ENCODE data around the gene TUT4.

TUT4 gene

DNA sequence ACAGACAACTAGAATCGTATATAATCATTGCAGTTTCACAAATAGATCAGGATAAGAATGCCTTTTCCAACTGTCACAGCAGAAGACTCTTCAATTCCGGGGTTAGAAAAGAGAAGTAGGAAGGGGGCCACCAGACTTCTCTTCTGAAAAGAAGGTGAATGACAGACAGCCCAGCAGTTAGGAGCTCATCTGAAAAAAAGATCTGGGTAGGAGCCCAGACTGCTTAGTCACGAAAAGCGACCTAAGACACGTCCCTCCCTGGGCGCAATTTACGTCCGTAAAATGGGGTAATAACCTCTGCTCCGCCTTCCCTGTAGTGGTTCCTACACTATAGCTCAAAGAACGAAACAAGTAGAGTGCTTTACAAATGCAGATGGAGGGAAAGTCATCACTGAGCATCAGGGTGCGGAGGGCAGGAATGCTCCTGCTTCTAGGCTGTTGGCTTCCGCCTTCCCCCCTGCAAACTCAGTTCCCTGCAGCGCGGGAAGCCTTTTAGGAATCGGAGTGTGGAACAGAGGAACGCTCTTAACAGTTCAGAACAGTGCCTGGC, 149.3 kb downstream of the TUT4 start:
- DNase-seq (ENCODE audit: low read depth) = peak; percentile 23

DNA sequence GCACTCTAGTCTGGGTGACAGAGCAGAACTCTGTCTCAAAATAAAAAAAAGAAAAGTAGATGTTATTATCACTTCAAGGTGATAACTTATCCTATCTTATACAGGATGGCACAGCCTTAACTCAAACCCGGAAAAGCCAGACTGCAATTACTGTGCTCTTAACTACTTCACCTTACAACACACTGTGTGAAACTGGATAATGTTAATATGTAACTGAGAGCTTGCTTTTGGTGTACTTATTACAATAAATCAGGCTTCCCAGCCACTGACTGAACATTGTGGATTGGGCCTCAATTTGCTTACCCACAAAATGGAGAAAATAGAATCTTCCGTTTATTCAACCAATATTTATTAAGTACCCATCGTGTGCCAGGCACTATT, 150.0 kb downstream of the TUT4 start:
- DNase-seq (ENCODE audit: low read depth) = no peak

DNA sequence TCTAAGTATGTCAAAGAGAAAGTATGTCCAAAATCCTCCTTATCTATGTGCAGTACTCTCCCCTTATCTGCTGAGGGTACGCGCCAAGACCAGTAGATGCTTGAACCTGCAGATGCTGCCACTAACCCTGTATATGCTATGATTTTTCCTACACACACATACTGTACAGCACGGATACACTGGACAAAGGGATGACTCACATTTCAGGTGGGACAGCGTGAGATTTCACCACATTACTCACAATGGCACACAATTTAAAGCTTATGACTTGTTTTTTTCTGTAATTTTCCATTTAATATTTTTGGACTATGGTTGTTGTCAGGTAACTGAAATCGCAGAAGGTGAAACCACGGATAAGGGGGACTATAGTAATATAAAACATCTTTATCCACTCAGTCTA, 152.8 kb downstream of the TUT4 start:
- no peak for DNase-seq (ENCODE audit: low read depth)

DNA sequence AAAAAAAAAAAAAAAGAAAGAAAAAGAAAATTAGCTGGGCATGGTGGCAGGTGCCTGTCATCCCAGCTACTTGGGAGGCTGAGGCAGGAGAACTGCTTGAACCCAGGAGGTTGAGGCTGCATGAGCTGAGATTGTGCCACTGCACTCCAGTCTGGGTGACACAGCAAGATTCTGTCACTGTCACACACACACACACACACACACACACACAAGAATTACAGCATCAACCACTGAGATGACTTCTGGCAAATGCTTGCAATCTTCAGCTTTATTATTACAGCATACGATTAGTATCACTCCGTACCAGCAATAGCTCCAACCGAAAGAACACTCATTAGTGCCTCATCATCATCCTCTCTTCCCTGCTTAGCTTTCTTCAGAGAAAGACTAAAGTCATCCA, 153.3 kb downstream of the TUT4 start:
- no peak for DNase-seq (ENCODE audit: low read depth)

DNA sequence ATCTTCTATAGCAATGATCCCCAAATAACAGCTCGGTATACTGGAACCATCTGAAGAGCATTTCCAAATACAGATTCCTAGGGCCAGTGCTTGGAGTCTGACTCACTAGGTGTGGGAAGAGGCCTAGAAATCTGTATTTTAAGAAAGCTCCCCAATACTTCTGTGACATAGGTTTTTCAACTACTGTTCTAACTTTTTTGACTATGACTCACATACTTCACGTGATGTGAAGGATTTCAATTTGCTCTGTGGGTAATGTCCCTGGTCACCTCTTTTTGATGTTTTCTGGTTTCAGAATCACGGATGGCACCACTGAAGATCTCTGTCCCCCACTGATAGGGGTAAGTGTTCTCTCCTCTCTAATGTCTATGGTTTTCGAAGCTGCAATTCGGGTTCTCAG, 159.7 kb downstream of the TUT4 start:
- no peak for DNase-seq (ENCODE audit: low read depth)

DNA sequence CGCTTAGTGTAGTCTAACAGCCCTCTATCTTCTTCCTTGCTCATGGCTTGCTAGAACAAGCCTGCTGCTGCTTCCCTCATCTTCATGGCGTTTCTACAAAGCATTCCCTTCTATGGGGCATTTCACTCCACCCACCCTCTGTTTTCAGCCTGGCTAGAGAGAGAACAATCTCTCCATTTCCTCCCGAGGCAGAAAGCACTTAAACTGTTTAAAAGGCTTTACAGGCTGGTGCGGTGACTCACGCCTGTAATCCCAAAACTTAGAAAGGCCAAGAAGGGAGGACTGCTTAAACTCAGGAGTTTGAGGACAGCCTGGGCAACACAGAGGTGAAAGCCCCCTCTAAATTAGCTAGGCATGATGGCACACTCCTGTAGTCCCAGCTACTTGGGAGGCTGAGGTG, 166.4 kb downstream of the TUT4 start:
- no peak for DNase-seq (ENCODE audit: low read depth)

DNA sequence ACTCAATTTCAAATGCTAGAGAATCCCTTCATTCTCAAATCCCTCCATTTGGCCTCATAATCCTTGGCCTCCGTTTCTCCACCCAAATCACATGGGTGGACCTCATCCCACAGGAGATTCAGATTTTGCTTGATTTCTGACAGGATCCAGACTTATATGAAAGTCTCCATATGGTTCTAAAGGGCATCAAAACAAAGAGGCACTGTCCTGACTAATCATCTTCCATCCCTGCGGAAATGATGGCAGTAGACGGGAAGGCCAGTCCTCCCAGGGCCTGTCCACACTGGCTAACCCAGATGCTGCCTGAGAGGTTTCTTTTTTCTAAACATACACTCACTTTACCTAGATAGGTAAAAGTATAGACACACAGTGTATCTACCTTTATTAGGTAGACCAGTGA, 167.5 kb downstream of the TUT4 start:
- no peak for DNase-seq (ENCODE audit: low read depth)
